ENCODE data around the gene IFNA8. TPM values are rescaled to one million over a fixed set of nuclear protein-coding genes. Genes with fewer than 3 reads are reported as not detected.

The IFNA8 gene
- total RNA-seq, 1 experiment from 2014 or later = not detected

DNA sequence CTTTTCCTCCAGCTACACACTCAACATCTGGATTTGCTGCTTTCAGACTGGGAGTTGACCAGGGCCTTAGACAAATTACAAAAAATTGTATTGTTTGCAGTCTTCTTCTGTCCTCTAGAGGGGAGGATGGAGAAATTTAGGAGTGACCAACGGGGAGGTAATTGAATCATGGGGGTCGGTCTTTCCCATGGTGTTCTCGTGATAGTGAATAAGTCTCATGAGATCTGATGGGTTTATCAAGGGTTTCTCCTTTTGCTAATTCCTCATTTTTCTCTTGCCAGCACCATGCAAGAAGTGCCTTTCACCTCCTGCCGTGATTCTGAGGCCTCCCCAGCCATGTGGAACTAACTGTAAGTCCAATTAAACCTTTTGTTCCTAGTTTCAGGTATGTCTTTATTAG, 4.2 kb downstream of the IFNA8 start:
- DNase-seq = no peak
- H3K27ac Mint-ChIP-seq = no peak overlapping the region
- no peak overlapping the region for H2AFZ ChIP-seq (ENCODE audit: low read length)

More for the DNA sequence above, 4.2 kb downstream of the IFNA8 start:
- no peak overlapping the region for H2BK15ac ChIP-seq (ENCODE audit: low read depth, low read length)
- no peak overlapping the region for H2BK12ac ChIP-seq (ENCODE audit: insufficient read length, low read depth, low read length)
- no peak overlapping the region for H3K9ac ChIP-seq (ENCODE audit: extremely low read depth, insufficient read length, low read length)
- no peaks in the 10 kb centered on the region for H3K9me3 Mint-ChIP-seq
- no peaks in the 10 kb centered on the region for H3K4me1 ChIP-seq (ENCODE audit: insufficient read depth, low read length)
- no peak overlapping the region for H3K4ac ChIP-seq (ENCODE audit: low read depth, low read length)
- no peak overlapping the region for H3K56ac ChIP-seq (ENCODE audit: insufficient read length, low read depth, low read length)
- H3K23me2 ChIP-seq (ENCODE audit: insufficient read length, low read depth, low read length, poor library complexity, severe bottlenecking) = no peaks in the 10 kb centered on the region
- no peaks in the 10 kb centered on the region for H3K4me1 Mint-ChIP-seq
- no peak overlapping the region for H3K18ac ChIP-seq (ENCODE audit: insufficient read length, low read depth, low read length)
- no peak overlapping the region for H2AK5ac ChIP-seq (ENCODE audit: insufficient read length, low read length)
- WGBS (ENCODE audit: extremely low coverage, insufficient read length, low lambda C conversion rate) = no CpG with 5 or more reads among the region's 4 CpGs
- no peaks in the 10 kb centered on the region for H3K27me3 ChIP-seq (ENCODE audit: insufficient read depth, low read length)
- no peak overlapping the region for H2BK5ac ChIP-seq (ENCODE audit: insufficient read length, low read length)
- TF ChIP-seq, protein P1, sequence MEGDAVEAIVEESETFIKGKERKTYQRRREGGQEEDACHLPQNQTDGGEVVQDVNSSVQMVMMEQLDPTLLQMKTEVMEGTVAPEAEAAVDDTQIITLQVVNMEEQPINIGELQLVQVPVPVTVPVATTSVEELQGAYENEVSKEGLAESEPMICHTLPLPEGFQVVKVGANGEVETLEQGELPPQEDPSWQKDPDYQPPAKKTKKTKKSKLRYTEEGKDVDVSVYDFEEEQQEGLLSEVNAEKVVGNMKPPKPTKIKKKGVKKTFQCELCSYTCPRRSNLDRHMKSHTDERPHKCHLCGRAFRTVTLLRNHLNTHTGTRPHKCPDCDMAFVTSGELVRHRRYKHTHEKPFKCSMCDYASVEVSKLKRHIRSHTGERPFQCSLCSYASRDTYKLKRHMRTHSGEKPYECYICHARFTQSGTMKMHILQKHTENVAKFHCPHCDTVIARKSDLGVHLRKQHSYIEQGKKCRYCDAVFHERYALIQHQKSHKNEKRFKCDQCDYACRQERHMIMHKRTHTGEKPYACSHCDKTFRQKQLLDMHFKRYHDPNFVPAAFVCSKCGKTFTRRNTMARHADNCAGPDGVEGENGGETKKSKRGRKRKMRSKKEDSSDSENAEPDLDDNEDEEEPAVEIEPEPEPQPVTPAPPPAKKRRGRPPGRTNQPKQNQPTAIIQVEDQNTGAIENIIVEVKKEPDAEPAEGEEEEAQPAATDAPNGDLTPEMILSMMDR (conservative IDR thresholded peaks at IDR 0.05) = no peak
- H3K9me3 ChIP-seq (ENCODE audit: control insufficient read depth, low read depth, low read length) = no peaks in the 10 kb centered on the region
- H4K5ac ChIP-seq (ENCODE audit: insufficient read length, low read depth, low read length) = no peak overlapping the region
- no peaks in the 10 kb centered on the region for H3K36me3 Mint-ChIP-seq (ENCODE audit: insufficient read depth in 1 of 3, low read depth in 3 of 3)
- no peaks in the 10 kb centered on the region for H4K20me1 ChIP-seq (ENCODE audit: control insufficient read depth, insufficient read depth, insufficient read length)
- no peak overlapping the region for H3K14ac ChIP-seq (ENCODE audit: insufficient read depth, low read length)
- H3K27ac ChIP-seq (ENCODE audit: insufficient read length, low read depth, low read length) = no peak overlapping the region
- H3K4me3 Mint-ChIP-seq = no peak overlapping the region
- no peak overlapping the region for H2BK120ac ChIP-seq (ENCODE audit: low read depth, low read length, poor library complexity, severe bottlenecking)
- no peak overlapping the region for H2BK20ac ChIP-seq (ENCODE audit: low read depth, low read length, poor library complexity, severe bottlenecking)
- H3K4me2 ChIP-seq (ENCODE audit: insufficient read depth, insufficient read length, low read length) = no peak overlapping the region
- no peak overlapping the region for H4K8ac ChIP-seq (replicated peaks; ENCODE audit: insufficient read length, low read depth, low read length)
- peaks cover 4% of the 10 kb centered on the region for H3K27me3 Mint-ChIP-seq (ENCODE audit: low read depth)
- H3K23ac ChIP-seq (ENCODE audit: insufficient read length, low read depth, low read length) = no peak overlapping the region
- no peaks in the 10 kb centered on the region for H3K79me1 ChIP-seq (ENCODE audit: insufficient read depth, low read depth, low read length, poor library complexity, severe bottlenecking)
- H3T11ph ChIP-seq (ENCODE audit: low read length) = no peak overlapping the region
- H4K91ac ChIP-seq (ENCODE audit: insufficient read length, low read depth, low read length) = no peak overlapping the region
- H3K79me2 ChIP-seq (ENCODE audit: insufficient read depth, low read length) = no peaks in the 10 kb centered on the region
